Suppressor macrophage treated with lipopolysaccharide for 4 hours (primary cell): Measurements from ENCODE around the gene PURB.
"Not testable (repeated sequence)": the region's sequence is repeated elsewhere in the genome, so short reads cannot be mapped to it uniquely, and the experiment has no call there.

ENCODE experiments used
- DNase-seq: peaks from one replicate; pipeline ENCODE4 v3.0.0-alpha.2; 2020

Gene PURB

GRCh38 chr7:44849885-44850544, 35.3 kb downstream of the PURB start:
- no peak for DNase-seq

DNA sequence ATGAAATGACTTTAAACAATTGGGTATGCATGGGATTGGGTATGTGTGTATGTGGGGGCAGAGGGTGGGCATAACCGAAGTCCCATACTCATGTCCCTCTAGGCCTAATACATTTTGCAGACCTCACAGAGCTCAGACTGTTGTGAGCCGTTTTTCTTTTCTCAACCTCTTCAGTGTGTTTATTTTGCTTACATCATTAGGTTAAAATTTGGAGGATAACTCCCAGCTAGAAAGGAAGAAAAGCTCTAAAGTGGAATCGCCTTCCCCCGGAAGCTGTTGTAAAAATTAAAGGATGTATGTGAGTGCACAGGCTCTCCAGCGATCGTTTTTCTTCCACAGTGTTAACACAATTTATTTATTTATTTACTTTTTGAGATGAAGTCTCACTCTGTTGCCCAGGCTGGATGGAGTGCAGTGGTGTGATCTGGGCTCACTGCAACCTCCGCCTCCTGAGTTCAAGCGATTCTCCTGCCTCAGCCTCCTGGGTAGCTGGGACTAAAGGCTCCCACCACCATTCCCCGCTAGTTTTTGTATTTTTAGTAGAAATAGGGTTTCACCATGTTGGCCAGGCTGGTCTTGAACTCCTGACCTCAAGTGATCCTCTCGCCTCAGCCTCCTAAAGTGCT, 36.0 kb downstream of the PURB start:
- DNase-seq = no peak

- peak; percentile 100 for DNase-seq
These were observed 37.3 kb downstream of the PURB start, which contains the start of gene H2AZ2 for GRCh38 chr7:44847920-44848634. Gene H2AZ2, minus strand, starts transcription at chr7:44848087. Its CDS starts 116 bp downstream, at chr7:44847971.

DNA sequence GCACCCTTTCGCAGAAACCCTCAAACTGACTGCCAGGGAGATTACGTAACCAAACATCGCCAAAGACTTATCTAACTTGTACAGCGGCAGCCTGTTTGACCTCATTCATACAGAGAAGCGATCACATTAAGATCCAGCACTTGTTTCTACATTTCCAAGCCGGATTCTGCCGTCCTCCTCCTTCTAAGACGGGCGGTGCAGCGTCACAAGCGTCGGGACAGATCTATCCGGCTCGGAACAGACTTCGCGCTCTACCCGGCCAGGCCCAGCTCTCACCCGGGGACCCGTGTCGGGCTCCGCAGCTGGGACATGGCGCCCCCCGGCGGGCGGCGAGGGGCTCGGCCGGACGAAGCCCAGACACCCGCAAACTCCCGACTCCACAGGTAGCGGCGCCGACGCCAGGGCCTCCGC, 37.8 kb downstream of the PURB start:
- peak; percentile 91 for DNase-seq

GRCh38 chr7:44846816-44847508, 38.4 kb downstream of the PURB start:
- no peak for DNase-seq

DNA sequence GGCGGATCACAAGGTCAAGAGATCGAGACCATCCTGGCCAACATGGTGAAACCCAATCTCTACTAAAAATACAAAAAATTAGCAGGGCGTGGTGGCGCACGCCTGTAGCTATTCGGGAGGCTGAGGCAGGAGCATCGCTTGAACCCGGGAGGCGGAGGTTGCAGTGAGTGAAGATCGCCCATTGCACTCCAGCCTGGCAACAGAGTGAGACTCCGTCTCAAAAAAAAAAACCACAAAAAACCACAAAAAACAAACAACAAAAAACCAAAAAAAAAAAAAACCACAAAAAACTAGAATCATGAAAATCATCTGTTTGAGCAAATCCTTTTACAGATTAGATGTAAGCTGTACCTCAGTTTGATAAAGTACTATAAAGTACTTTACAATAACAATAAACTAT, 38.9 kb downstream of the PURB start:
- DNase-seq = not testable (repeated sequence)

DNA sequence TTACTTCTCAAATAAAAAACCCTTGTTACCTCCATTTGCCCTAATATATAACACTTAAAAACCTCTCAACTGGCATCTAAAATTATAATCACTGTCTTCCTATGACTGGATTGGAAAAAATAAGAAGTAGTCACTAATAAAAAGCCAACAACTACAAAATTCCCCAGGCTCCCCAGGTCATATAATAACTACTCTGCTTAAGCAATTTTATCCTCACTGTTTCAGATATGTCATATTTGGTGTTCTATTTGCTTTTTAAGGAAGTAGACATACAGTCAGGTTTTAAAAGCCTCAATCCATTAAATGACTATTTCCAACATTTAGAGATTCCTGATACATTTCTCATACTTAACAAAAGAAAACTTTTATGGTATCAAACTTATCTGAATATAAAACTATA, 39.9 kb downstream of the PURB start:
- peak; percentile 81 for DNase-seq

- DNase-seq = not testable (repeated sequence)
These were observed 41.9 kb downstream of the PURB start for GRCh38 chr7:44843440-44843839.

- not testable (repeated sequence) for DNase-seq
These were observed 42.7 kb downstream of the PURB start for GRCh38 chr7:44842675-44843074.

GRCh38 chr7:44838751-44839150, 46.6 kb downstream of the PURB start:
- no peak for DNase-seq

DNA sequence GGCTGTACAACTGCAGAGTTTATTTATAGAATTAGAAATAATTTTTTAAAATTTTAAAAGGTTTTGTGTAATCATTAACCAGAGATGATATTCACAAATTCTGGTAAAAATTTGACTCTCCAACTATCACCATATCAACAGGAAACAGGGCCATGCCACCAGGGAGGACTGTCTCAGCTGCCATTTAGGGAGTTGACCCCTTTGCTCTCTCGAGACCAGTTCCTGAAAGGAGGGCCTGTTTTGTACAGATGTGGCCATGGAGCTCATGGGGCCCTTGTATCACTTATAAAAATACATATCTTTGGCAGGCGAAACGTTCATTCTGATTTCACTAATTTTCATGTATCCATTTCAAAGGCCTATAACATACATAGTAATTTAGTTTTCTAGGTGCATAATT, 57.8 kb downstream of the PURB start:
- DNase-seq = no peak
